Measurements from ENCODE around the gene COX11.

The COX11 gene

DNA sequence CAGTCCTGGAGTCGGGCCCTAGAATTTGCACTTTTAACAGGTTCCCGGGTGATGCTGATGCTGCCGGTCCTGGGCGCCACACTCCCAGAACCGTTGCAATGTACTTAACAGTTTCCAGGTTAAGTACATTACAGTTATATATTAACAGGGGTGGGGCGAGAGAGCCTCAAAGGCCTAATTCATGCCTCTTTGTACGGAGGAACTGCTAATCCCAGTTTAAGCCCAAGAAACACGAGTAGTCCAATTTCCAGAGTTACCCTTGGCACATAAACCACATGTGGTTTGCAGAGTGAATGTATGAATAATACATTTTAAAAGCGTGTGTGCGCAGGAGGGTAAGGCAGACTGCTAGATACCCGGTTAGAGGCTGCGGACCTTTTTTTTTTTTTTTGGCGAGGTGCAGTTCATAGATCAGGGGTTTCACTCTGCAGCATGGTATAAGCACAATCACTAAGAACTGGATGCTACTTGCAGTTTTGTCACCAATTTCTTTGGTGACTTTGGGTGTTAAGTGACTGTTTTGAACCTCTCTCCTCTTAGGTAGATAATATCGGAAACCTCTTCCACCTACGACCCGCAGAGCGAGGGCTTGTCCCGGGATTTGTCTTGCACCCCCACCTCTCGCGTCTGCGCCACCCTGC, 713 bp downstream of the COX11 start:
- Histone ChIP-seq H3K27me3 (ENCODE audit: insufficient read depth, low read length) (no peaks in the 10 kb centered on the region), H3K9ac (ENCODE audit: low read depth, low read length) (peak overlapping the region; percentile 99), H3K4me1 (ENCODE audit: insufficient read depth, low read length) (peaks cover 6% of the 10 kb centered on the region; the same call in 1 of the 2 replicates), H3K4me3 (ENCODE audit: low read length) (peak overlapping the region; percentile 97), H3K36me3 (ENCODE audit: insufficient read depth, low read length) (peaks cover 36% of the 10 kb centered on the region), H3K9me3 (ENCODE audit: insufficient read depth, low read depth, low read length) (no peaks in the 10 kb centered on the region), H3K27ac (ENCODE audit: low read depth, low read length) (peak overlapping the region; percentile 86)
- under 1% methylated on average over 19 of the region's 21 CpGs for WGBS

DNA sequence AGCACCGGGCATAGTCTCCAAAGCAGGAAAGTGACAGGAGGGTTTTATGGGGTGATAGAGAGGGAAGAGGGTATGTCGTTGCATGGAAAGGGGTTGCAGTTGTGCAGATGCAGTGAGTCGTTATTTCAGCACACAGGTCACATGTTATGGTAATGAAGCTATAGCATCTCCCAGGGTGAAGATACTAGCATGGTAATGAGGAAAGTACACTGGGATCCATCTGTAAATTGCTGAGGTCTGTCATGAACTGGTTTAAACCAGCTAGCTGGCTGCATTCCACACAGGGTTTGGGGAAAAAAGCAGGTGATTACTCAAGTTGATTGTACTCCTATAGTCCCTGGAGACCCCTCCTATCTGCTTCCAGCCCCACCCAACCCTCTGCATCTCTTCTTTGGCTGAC, 11.7 kb downstream of the COX11 start:
- Histone ChIP-seq H3K9ac (ENCODE audit: low read depth, low read length) (no peak overlapping the region), H3K9me3 (ENCODE audit: insufficient read depth, low read depth, low read length) (no peaks in the 10 kb centered on the region), H3K36me3 (ENCODE audit: insufficient read depth, low read length) (peaks cover 82% of the 10 kb centered on the region), H3K27ac (ENCODE audit: low read depth, low read length) (no peak overlapping the region; the same call in 1 of the 2 replicates), H3K27me3 (ENCODE audit: insufficient read depth, low read length) (no peaks in the 10 kb centered on the region), H3K4me1 (ENCODE audit: insufficient read depth, low read length) (peaks cover 7% of the 10 kb centered on the region; the same call in 1 of the 2 replicates), H3K4me3 (ENCODE audit: low read length) (no peak overlapping the region)
- whole genome bisulfite sequencing = 59% methylated on average over 3 of the region's 3 CpGs

DNA sequence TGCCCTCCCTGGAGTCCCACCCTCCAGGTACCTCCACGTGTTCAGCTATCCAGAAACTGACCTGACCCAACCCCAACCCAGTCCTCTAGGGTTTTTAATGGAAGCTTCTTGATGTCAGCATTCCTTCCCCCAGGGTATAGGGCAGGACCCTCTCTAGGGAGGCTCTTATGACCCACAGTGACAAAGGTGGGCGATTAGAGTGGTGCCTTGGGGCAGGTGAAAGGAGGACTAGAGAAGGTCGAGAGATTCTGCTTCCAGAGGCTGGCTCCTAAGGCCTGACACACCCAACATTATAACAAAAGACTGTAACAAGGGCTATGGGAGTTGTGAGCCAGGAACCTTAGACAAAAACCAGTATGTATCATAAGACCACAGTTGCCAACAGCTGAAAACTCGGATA, 17.2 kb downstream of the COX11 start:
- no peak overlapping the region for H3K9ac ChIP-seq (ENCODE audit: low read depth, low read length)
- peaks cover 88% of the 10 kb centered on the region for H3K36me3 ChIP-seq (ENCODE audit: insufficient read depth, low read length)
- no peaks in the 10 kb centered on the region for H3K4me1 ChIP-seq (ENCODE audit: insufficient read depth, low read length)
- no peaks in the 10 kb centered on the region for H3K9me3 ChIP-seq (ENCODE audit: insufficient read depth, low read depth, low read length)
- H3K27ac ChIP-seq (ENCODE audit: low read depth, low read length) = no peak overlapping the region
- no peak overlapping the region for H3K4me3 ChIP-seq (ENCODE audit: low read length)
- H3K27me3 ChIP-seq (ENCODE audit: insufficient read depth, low read length) = no peaks in the 10 kb centered on the region
- WGBS = 87% methylated on average over 4 of the region's 4 CpGs

DNA sequence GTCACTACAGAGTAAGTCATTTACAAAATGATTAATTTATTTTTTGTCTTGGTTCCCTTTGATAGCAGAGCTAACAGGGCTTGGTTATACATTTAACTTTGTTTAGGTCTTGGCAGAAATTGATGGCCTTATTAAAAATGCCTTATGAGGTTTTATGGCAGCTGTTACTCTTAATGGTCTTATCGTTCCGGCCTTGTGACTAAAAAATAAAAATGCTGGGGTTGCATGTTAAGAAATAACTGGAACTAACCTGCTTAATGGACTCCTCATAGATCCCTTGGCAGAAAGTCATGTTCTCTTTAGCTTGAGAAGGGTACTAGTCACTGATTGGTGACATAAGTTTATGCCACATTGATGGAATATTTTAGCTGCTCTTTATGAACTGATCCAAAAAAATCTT, 18.3 kb downstream of the COX11 start:
- no peak overlapping the region for H3K9ac ChIP-seq (ENCODE audit: low read depth, low read length)
- no peak overlapping the region for H3K27ac ChIP-seq (ENCODE audit: low read depth, low read length)
- WGBS = 98% methylated on average over 2 of the region's 2 CpGs
- no peaks in the 10 kb centered on the region for H3K9me3 ChIP-seq (ENCODE audit: insufficient read depth, low read depth, low read length)
- no peak overlapping the region for H3K4me3 ChIP-seq (ENCODE audit: low read length)
- no peaks in the 10 kb centered on the region for H3K27me3 ChIP-seq (ENCODE audit: insufficient read depth, low read length)
- H3K4me1 ChIP-seq (ENCODE audit: insufficient read depth, low read length) = no peaks in the 10 kb centered on the region
- H3K36me3 ChIP-seq (ENCODE audit: insufficient read depth, low read length) = peaks cover 96% of the 10 kb centered on the region

DNA sequence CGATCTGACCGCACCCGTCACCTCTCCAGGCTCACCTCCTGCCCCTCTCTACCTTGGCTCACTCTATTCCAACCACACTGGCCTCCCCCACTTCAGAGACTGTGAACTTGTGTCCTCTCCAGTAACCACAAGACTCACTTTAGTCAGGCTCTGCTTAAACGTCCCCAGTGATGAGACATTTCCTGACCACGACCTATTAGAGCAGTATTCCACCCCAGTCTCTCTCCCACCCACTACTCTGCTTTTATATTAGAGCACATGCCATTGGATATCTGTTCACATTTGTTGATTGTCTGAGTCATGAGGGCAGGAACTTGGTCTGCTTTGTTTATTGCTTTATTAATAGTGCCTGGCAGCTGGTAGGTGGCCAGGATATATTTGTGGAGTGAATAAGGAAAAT, 20.1 kb downstream of the COX11 start:
- Histone ChIP-seq H3K27ac (ENCODE audit: low read depth, low read length) (no peak overlapping the region), H3K9ac (ENCODE audit: low read depth, low read length) (no peak overlapping the region), H3K27me3 (ENCODE audit: insufficient read depth, low read length) (no peaks in the 10 kb centered on the region), H3K4me3 (ENCODE audit: low read length) (no peak overlapping the region), H3K9me3 (ENCODE audit: insufficient read depth, low read depth, low read length) (no peaks in the 10 kb centered on the region), H3K4me1 (ENCODE audit: insufficient read depth, low read length) (no peaks in the 10 kb centered on the region), H3K36me3 (ENCODE audit: insufficient read depth, low read length) (peaks cover 80% of the 10 kb centered on the region)
- WGBS = 95% methylated on average over 5 of the region's 5 CpGs

DNA sequence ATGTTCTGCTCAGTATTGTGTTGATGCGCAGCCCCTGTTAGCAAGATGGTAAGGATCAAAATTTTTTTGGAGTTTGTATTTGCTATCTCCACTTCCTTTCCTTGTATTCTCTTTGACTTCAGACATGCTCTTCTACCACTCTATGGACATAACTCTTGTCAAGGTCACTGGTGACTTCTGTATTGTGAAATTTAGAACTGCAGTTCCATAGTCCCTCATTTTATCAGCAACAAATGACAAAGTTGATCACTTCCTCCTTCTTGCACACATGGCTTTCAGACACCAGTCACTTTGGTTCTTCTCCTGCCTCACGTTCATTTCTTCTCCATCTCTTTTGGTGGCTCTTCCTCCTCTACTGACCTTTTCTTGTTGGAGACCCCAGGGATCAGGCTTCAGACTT, 21.1 kb downstream of the COX11 start:
- H3K9me3 ChIP-seq (ENCODE audit: insufficient read depth, low read depth, low read length) = no peaks in the 10 kb centered on the region
- 97% methylated on average over 2 of the region's 2 CpGs for WGBS
- H3K4me3 ChIP-seq (ENCODE audit: low read length) = no peak overlapping the region
- H3K27ac ChIP-seq (ENCODE audit: low read depth, low read length) = no peak overlapping the region
- H3K27me3 ChIP-seq (ENCODE audit: insufficient read depth, low read length) = no peaks in the 10 kb centered on the region
- no peak overlapping the region for H3K9ac ChIP-seq (ENCODE audit: low read depth, low read length)
- peaks cover 79% of the 10 kb centered on the region for H3K36me3 ChIP-seq (ENCODE audit: insufficient read depth, low read length)
- H3K4me1 ChIP-seq (ENCODE audit: insufficient read depth, low read length) = no peaks in the 10 kb centered on the region

- H3K4me3 ChIP-seq (ENCODE audit: low read length) = no peak overlapping the region
- 100% methylated on average over 1 of the region's 1 CpG for WGBS
- no peaks in the 10 kb centered on the region for H3K27me3 ChIP-seq (ENCODE audit: insufficient read depth, low read length)
- no peaks in the 10 kb centered on the region for H3K4me1 ChIP-seq (ENCODE audit: insufficient read depth, low read length)
- H3K36me3 ChIP-seq (ENCODE audit: insufficient read depth, low read length) = peaks cover 77% of the 10 kb centered on the region
- H3K27ac ChIP-seq (ENCODE audit: low read depth, low read length) = no peak overlapping the region
- H3K9me3 ChIP-seq (ENCODE audit: insufficient read depth, low read depth, low read length) = no peaks in the 10 kb centered on the region
- no peak overlapping the region for H3K9ac ChIP-seq (ENCODE audit: low read depth, low read length)
These were observed 22.8 kb downstream of the COX11 start for GRCh38 chr17:54945671-54946070.

DNA sequence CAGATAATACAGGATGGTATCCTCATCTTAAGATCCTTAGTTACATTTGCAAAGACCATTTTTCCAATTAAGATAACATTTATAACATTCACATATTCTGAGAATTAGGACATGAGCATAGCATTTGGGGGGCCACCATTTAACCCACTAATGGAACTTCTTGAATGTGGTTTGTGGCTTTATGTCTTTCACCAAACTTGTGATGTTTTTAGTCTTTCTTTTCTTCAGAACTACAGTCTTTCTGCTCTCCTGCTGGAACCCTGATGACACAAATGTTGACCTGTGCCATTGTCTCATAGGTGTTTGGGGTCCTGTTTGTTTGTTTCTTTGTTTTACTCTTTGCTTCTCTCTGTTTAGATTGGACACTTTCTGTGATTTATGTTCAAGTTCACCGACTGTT, 23.2 kb downstream of the COX11 start:
- H3K36me3 ChIP-seq (ENCODE audit: insufficient read depth, low read length) = peaks cover 77% of the 10 kb centered on the region
- no peaks in the 10 kb centered on the region for H3K27me3 ChIP-seq (ENCODE audit: insufficient read depth, low read length)
- WGBS = no CpG with 5 or more reads among the region's 1 CpG
- no peak overlapping the region for H3K27ac ChIP-seq (ENCODE audit: low read depth, low read length)
- H3K4me1 ChIP-seq (ENCODE audit: insufficient read depth, low read length) = no peaks in the 10 kb centered on the region
- H3K9me3 ChIP-seq (ENCODE audit: insufficient read depth, low read depth, low read length) = no peaks in the 10 kb centered on the region
- H3K9ac ChIP-seq (ENCODE audit: low read depth, low read length) = no peak overlapping the region
- H3K4me3 ChIP-seq (ENCODE audit: low read length) = no peak overlapping the region

DNA sequence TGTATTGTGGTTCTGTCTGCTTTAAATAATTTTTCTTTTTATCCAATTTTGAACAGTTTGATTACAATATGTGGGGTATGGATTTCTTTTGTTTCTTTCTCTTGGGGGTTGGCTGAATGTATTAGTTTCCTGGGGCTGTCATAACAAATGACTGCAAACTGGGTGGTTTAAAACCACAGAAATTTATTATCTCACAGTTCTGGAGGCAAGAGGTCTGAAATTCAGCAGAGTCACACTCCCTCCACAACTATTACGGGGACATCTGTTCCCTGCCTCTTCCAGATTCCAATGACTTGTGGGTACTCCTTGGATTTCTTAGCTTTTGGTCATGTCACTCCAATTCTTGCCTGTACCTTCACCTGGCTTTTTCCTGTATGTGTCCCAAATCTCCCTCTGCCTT, 23.7 kb downstream of the COX11 start:
- no peaks in the 10 kb centered on the region for H3K4me1 ChIP-seq (ENCODE audit: insufficient read depth, low read length)
- WGBS = 98% methylated on average over 1 of the region's 1 CpG

DNA sequence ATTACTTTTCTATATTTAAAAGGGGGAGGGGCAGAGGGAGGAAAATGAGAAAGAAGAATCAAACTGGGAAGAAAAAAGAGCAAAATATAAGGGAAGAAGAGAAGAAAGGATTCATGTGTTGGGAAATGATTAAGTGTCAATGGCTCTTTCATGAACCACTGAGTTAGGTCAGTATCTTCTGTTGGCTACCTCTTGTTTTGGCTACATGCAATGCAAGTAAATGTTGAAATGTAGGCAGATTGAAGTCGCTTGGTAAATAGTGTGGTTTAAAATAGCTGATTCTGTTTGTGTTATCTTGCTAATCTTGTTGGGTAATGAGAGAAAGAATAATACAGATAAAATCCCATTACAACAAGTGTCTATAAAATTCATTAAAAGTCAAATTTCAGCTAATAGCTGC, 27.2 kb downstream of the COX11 start:
- H3K9me3 ChIP-seq (ENCODE audit: insufficient read depth, low read depth, low read length) = no peaks in the 10 kb centered on the region
- H3K36me3 ChIP-seq (ENCODE audit: insufficient read depth, low read length) = peaks cover 74% of the 10 kb centered on the region
- no peaks in the 10 kb centered on the region for H3K27me3 ChIP-seq (ENCODE audit: insufficient read depth, low read length)
- no peak overlapping the region for H3K27ac ChIP-seq (ENCODE audit: low read depth, low read length)
- no peak overlapping the region for H3K9ac ChIP-seq (ENCODE audit: low read depth, low read length)
- WGBS = 94% methylated on average over 1 of the region's 1 CpG
- H3K4me1 ChIP-seq (ENCODE audit: insufficient read depth, low read length) = no peaks in the 10 kb centered on the region
- H3K4me3 ChIP-seq (ENCODE audit: low read length) = no peak overlapping the region

More for the DNA sequence above, 23.7 kb downstream of the COX11 start:
- H3K9me3 ChIP-seq (ENCODE audit: insufficient read depth, low read depth, low read length) = no peaks in the 10 kb centered on the region
- H3K9ac ChIP-seq (ENCODE audit: low read depth, low read length) = no peak overlapping the region
- no peak overlapping the region for H3K4me3 ChIP-seq (ENCODE audit: low read length)
- H3K27me3 ChIP-seq (ENCODE audit: insufficient read depth, low read length) = no peaks in the 10 kb centered on the region
- peaks cover 77% of the 10 kb centered on the region for H3K36me3 ChIP-seq (ENCODE audit: insufficient read depth, low read length)
- no peak overlapping the region for H3K27ac ChIP-seq (ENCODE audit: low read depth, low read length)

- Histone ChIP-seq H3K4me3 (ENCODE audit: low read length) (no peak overlapping the region), H3K27me3 (ENCODE audit: insufficient read depth, low read length) (no peaks in the 10 kb centered on the region), H3K9me3 (ENCODE audit: insufficient read depth, low read depth, low read length) (no peaks in the 10 kb centered on the region), H3K36me3 (ENCODE audit: insufficient read depth, low read length) (peaks cover 91% of the 10 kb centered on the region), H3K4me1 (ENCODE audit: insufficient read depth, low read length) (no peaks in the 10 kb centered on the region), H3K9ac (ENCODE audit: low read depth, low read length) (no peak overlapping the region), H3K27ac (ENCODE audit: low read depth, low read length) (no peak overlapping the region)
- 96% methylated on average over 1 of the region's 1 CpG for WGBS
These were observed 31.0 kb downstream of the COX11 start for GRCh38 chr17:54937426-54937825.

DNA sequence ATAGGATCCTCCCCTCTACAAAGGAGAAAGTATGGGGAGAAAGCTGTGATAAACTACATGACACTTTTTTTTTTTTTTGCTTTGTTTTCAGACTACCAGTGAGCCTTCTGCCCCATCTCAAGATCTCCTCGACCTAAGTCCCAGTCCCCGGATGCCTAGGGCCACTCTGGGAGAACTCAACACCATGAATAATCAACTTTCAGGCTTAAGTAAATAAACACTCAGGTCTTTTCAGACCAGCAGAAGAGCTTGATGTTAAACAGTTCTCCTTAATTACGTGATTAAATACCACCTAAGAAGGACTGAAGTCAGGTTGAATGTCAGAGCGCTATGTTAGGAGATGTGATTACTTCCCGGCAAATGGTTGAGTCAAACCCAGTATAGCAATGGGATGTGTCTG, 31.4 kb downstream of the COX11 start:
- H3K4me3 ChIP-seq (ENCODE audit: low read length) = no peak overlapping the region
- H3K36me3 ChIP-seq (ENCODE audit: insufficient read depth, low read length) = peaks cover 89% of the 10 kb centered on the region
- H3K4me1 ChIP-seq (ENCODE audit: insufficient read depth, low read length) = no peaks in the 10 kb centered on the region
- no peaks in the 10 kb centered on the region for H3K27me3 ChIP-seq (ENCODE audit: insufficient read depth, low read length)
- no peaks in the 10 kb centered on the region for H3K9me3 ChIP-seq (ENCODE audit: insufficient read depth, low read depth, low read length)
- H3K27ac ChIP-seq (ENCODE audit: low read depth, low read length) = no peak overlapping the region
- WGBS = 88% methylated on average over 5 of the region's 5 CpGs
- H3K9ac ChIP-seq (ENCODE audit: low read depth, low read length) = no peak overlapping the region

Data from HUES64 (cell line).